C4-2B (cell line): ENCODE data around the gene SLC25A42.

Experiments
- H3K27ac ChIP-seq: fragments of 450-650 bp; 2 replicates; pipeline ENCODE4 v1.5.1; 2017
- CTCF ChIP-seq: fragments of 450-650 bp; conservative IDR thresholded peaks from 2 replicates; pipeline ENCODE4 v1.5.1; 2017; ENCODE audit warnings: mild to moderate bottlenecking
- ZFX ChIP-seq: fragments of 450-650 bp; IDR thresholded peaks from 2 replicates; pipeline ENCODE4 v1.6.1; 2017

SLC25A42 gene

DNA sequence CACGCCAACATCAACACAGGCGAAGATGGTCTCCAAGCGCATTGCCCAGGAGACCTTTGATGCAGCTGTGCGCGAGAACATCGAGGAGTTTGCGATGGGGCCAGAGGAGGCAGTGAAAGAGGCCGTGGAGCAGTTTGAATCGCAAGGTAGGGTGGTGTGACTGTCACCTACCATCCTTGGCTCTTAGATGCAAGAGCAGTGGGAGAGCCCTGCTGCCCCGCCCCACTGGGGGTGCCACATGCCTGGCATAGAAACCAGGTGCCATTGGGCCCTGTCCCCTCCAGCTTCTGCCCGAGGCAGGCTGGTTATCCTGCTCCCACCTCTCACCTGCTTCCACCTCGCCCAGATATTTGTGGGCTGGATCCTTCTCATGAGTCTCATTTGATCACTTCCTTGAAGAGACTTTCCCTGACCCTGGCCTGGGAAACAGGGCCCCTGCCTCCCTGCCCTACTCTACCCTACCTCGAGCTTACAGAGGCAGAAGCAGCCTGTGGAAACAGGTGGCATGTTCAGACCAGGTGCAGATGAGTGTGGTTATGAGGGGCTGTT is 21.0 kb upstream of the SLC25A42 start:
- TF ChIP-seq CTCF (no peak), ZFX (no peak)

GRCh38 chr19:19043481-19043880 is 20.3 kb upstream of the SLC25A42 start:
- H3K27ac ChIP-seq = no peak overlapping the region

More for the DNA sequence above, 21.0 kb upstream of the SLC25A42 start:
- H3K27ac ChIP-seq = no peak overlapping the region

GRCh38 chr19:19043881-19044280 is 19.9 kb upstream of the SLC25A42 start:
- no peak overlapping the region for H3K27ac ChIP-seq
- TF ChIP-seq ZFX (no peak), CTCF (no peak)

More at GRCh38 chr19:19043481-19043880, 20.3 kb upstream of the SLC25A42 start:
- TF ChIP-seq ZFX (no peak), CTCF (no peak)

DNA sequence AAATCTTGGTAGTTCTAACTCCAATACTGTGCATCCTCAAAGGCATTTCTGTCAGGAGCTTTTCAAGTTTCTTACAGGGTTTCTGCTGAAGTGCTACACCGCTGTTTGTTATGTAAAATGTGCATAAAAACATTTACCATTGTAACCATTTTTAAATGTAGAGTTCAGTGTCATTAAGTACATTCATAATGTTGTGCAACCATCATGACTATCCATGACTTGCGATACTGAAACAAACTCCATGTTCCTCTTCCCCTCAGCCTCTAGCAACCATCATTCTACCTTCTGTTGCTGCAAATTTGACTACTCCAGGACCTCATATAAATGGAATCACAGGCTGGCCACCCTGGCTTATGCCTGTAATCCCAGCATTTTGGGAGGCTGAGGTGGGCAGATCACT is 14.4 kb upstream of the SLC25A42 start:
- H3K27ac ChIP-seq = no peak overlapping the region
- no peak for TF ChIP-seq ZFX
- TF ChIP-seq CTCF = no peak

GRCh38 chr19:19050104-19050503 is 13.7 kb upstream of the SLC25A42 start:
- TF ChIP-seq ZFX (no peak), CTCF (no peak)
- H3K27ac ChIP-seq = no peak overlapping the region

- TF ChIP-seq CTCF = no peak
- no peak for TF ChIP-seq ZFX
- H3K27ac ChIP-seq = no peak overlapping the region
These were observed 13.1 kb upstream of the SLC25A42 start for GRCh38 chr19:19050731-19051130.

- no peak overlapping the region for H3K27ac ChIP-seq
- no peak for TF ChIP-seq CTCF
- no peak for TF ChIP-seq ZFX
These were observed 12.1 kb upstream of the SLC25A42 start for GRCh38 chr19:19051478-19052213.
